DND-41 (cell line): ENCODE data around the gene SLC6A1.

Experiments used
- ATAC-seq: fragments of 200-7000 bp; cut with Tn5 transposase; 3 replicates; pipeline ENCODE4 v1.9.1; 2021; ENCODE audit warnings: low read depth; ENCODE audit not compliant: insufficient read depth
- DNase-seq: peaks from one replicate; pipeline ENCODE4 v3.0.0-alpha.2; 2020
- H2AFZ ChIP-seq: 2 replicates; pipeline ENCODE4 v1.6.0; 2012; ENCODE audit warnings: low read depth, low read length
- H3K27ac ChIP-seq: 2 replicates; pipeline ENCODE4 v1.5.1; 2012; ENCODE audit warnings: low read length, inconsistent platforms
- H3K27me3 ChIP-seq: fragments of 200-600 bp; sonication (generic); 2 replicates; pipeline ENCODE4 v1.6.0; 2012; ENCODE audit warnings: low read length, mild to moderate bottlenecking, inconsistent platforms; ENCODE audit not compliant: insufficient read depth, poor library complexity
- H3K36me3 ChIP-seq: 2 replicates; pipeline ENCODE4 v1.5.1; 2012; ENCODE audit warnings: low read length, inconsistent platforms; ENCODE audit not compliant: insufficient read depth
- H3K4me1 ChIP-seq: 2 replicates; pipeline ENCODE4 v1.5.1; 2012; ENCODE audit warnings: mild to moderate bottlenecking, low read length; ENCODE audit not compliant: insufficient read depth
- H3K4me2 ChIP-seq: 2 replicates; pipeline ENCODE4 v1.6.0; 2012; ENCODE audit warnings: mild to moderate bottlenecking, moderate library complexity, low read length, inconsistent platforms; ENCODE audit not compliant: insufficient read depth
- H3K4me3 ChIP-seq, 2 experiments: fragments of 200-600 bp in 1 of 2; shearing (Covaris generic) in 1 of 2; 2 replicates each; pipeline ENCODE4 v1.5.1; 2012 to 2016; ENCODE audit warnings: inconsistent platforms in 2 of 2, low read length in 2 of 2, mild to moderate bottlenecking in 2 of 2, low read depth in 1 of 2, moderate library complexity in 1 of 2
- H3K79me2 ChIP-seq: 2 replicates; pipeline ENCODE4 v1.6.0; 2012; ENCODE audit warnings: low read length, inconsistent platforms; ENCODE audit not compliant: insufficient read depth
- H3K9ac ChIP-seq: 2 replicates; pipeline ENCODE4 v1.6.0; 2012; ENCODE audit warnings: low read depth, mild to moderate bottlenecking, inconsistent platforms, low read length, moderate library complexity
- H3K9me3 ChIP-seq: 2 replicates; pipeline ENCODE4 v1.5.1; 2012; ENCODE audit warnings: low read length, moderate library complexity, mild to moderate bottlenecking, inconsistent platforms; ENCODE audit not compliant: insufficient read depth, severe bottlenecking
- H4K20me1 ChIP-seq: 2 replicates; pipeline ENCODE4 v1.6.0; 2012; ENCODE audit warnings: low read length; ENCODE audit not compliant: insufficient read depth
- CTCF ChIP-seq: IDR thresholded peaks from 2 replicates; pipeline ENCODE4 v1.5.1; 2012; ENCODE audit warnings: borderline replicate concordance, low read length, moderate library complexity, mild to moderate bottlenecking; ENCODE audit not compliant: poor library complexity, severe bottlenecking; ENCODE audit errors: extremely low read depth
- EZH2 ChIP-seq: IDR thresholded peaks from 3 replicates; pipeline ENCODE4 v1.6.1; 2012; ENCODE audit warnings: borderline replicate concordance, low read depth, mild to moderate bottlenecking, moderate library complexity, low read length, inconsistent platforms; ENCODE audit not compliant: severe bottlenecking

The SLC6A1 gene

GRCh38 chr3:10970306-10970960 is 22.1 kb upstream of the SLC6A1 start:
- no peaks in the 10 kb centered on the region for H3K9me3 ChIP-seq
- no peak overlapping the region for H3K4me2 ChIP-seq
- no peaks in the 10 kb centered on the region for H3K36me3 ChIP-seq
- H4K20me1 ChIP-seq = peaks cover 6% of the 10 kb centered on the region; the same call in 1 of the 2 replicates
- H3K4me1 ChIP-seq = no peaks in the 10 kb centered on the region
- DNase-seq = no peak
- no peaks in the 10 kb centered on the region for H3K79me2 ChIP-seq
- no peak for ATAC-seq
- H3K9ac ChIP-seq = no peak overlapping the region
- TF ChIP-seq EZH2 (no peak), CTCF (no peak)
- H3K4me3 ChIP-seq = no peak overlapping the region
- H3K27me3 ChIP-seq = peaks cover 4% of the 10 kb centered on the region
- H2AFZ ChIP-seq = no peak overlapping the region
- H3K27ac ChIP-seq = no peak overlapping the region

DNA sequence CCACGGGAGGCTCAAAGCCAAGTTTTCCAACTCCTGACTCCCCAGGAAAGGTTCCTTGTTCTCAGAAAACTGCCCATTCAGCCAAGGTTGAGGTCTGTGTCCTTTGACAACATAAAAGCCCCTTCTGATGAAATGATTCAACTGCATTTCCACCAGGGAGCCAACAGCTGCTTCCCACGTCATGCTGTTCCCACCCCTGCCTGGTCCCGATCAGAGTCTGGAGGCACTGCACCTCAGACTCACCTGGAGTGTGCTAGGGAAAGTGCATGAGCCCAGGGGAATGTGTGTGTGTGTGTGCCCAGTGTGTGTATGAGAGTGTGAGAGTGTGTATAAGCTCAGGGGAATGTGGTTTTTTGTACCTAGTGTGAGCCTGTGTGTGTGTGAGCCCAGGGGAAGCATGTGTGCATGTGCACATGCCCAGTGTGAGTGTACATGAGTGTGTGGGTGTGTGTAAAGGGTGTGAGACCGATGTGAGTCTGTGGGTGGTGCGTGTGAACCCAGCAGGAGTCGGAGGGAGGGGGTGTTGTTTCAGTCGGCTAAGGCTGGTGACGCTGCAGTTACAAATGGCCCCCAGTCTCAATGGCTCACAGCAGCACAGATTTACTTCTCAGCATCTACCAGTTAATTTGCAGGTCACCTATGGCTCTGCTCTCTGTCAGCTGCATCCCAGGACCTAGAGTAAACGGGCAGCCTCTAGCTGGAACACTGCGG is 20.3 kb upstream of the SLC6A1 start:
- Histone ChIP-seq H4K20me1 (peaks cover 5% of the 10 kb centered on the region; the same call in 1 of the 2 replicates), H2AFZ (no peak overlapping the region), H3K9me3 (no peaks in the 10 kb centered on the region), H3K36me3 (no peaks in the 10 kb centered on the region), H3K4me3 (no peak overlapping the region), H3K27me3 (peaks cover 4% of the 10 kb centered on the region), H3K9ac (no peak overlapping the region), H3K4me2 (no peak overlapping the region), H3K79me2 (no peaks in the 10 kb centered on the region), H3K4me1 (no peaks in the 10 kb centered on the region), H3K27ac (no peak overlapping the region)
- ATAC-seq (no peak), DNase-seq (no peak)
- no peak for TF ChIP-seq EZH2
- no peak for TF ChIP-seq CTCF

GRCh38 chr3:10973046-10973595 is 19.4 kb upstream of the SLC6A1 start:
- TF ChIP-seq EZH2 = no peak
- no peak for TF ChIP-seq CTCF
- H3K79me2 ChIP-seq = no peaks in the 10 kb centered on the region
- peaks cover 4% of the 10 kb centered on the region for H3K27me3 ChIP-seq
- H2AFZ ChIP-seq = no peak overlapping the region
- H3K36me3 ChIP-seq = no peaks in the 10 kb centered on the region
- ATAC-seq (no peak), DNase-seq (no peak)
- H3K4me3 ChIP-seq = no peak overlapping the region
- no peaks in the 10 kb centered on the region for H3K9me3 ChIP-seq
- no peak overlapping the region for H3K4me2 ChIP-seq
- no peak overlapping the region for H3K27ac ChIP-seq
- H3K4me1 ChIP-seq = no peaks in the 10 kb centered on the region
- H3K9ac ChIP-seq = no peak overlapping the region
- H4K20me1 ChIP-seq = peaks cover 5% of the 10 kb centered on the region; the same call in 1 of the 2 replicates
